Lower leg skin (tissue), 4 donors: ENCODE data around the gene ROR2. TPM values are rescaled to one million over a fixed set of nuclear protein-coding genes. Genes with fewer than 3 reads are reported as not detected.

ENCODE experiments used
- DNase-seq, 2 donors: peaks; one replicate each; pipeline ENCODE4 v3.0.0-alpha.2; 2019; ENCODE audit warnings: low spot score in 2 of 2
- H3K4me3 ChIP-seq: fragments of 200-600 bp; sonication (generic); 2 replicates; pipeline ENCODE4 v1.5.1; 2017; ENCODE audit warnings: mild to moderate bottlenecking, low read depth; ENCODE audit not compliant: poor library complexity, severe bottlenecking
- CTCF ChIP-seq, 3 donors: fragments of 450-650 bp; IDR thresholded peaks; one replicate each; pipeline ENCODE4 v1.5.1; 2016; ENCODE audit warnings: antibody characterized with exemption in 3 of 3, mild to moderate bottlenecking in 3 of 3, moderate library complexity in 2 of 3
- POLR2A ChIP-seq, 2 donors: fragments of 450-650 bp; IDR thresholded peaks; one replicate each; pipeline ENCODE4 v1.6.1; 2016 to 2017; ENCODE audit warnings: antibody characterized with exemption in 2 of 2, mild to moderate bottlenecking in 1 of 2, moderate library complexity in 1 of 2
- WGBS, 2 donors: methylation state at CpG; one replicate each; pipeline ENCODE4 v1.1.5; 2018; 5-methylcytosine and 5-hydroxymethylcytosine counted together
- intact Hi-C: fragments of 100-400 bp; cut with DNase I; formaldehyde crosslinking; loops from one replicate; pipeline ENCODE4 v1.15.0; 2023; ENCODE audit warnings: low total_unique reads
- total RNA-seq, 4 donors: library from RNA; depleted of rRNA; stranded (reverse); fragments of >200 nt; gene quantifications; one replicate each; pipeline ENCODE4 v1.1.0, GENCODE V29; 2016

The ROR2 gene
- total RNA-seq, 4 donors from 2014 or later = 2.3 to 8.7 (median 5.8) TPM

- WGBS, 2 donors = 75 to 81% methylated on average over 22 of the region's 22 CpGs
- no peak for DNase-seq
- intact Hi-C loops = no loop called here
- no peak for TF ChIP-seq POLR2A (IDR thresholded peaks at IDR 0.05)
- no peak for TF ChIP-seq CTCF (IDR thresholded peaks at IDR 0.05)
- no peak overlapping the region for H3K4me3 ChIP-seq
Measured at GRCh38 chr9:91885746-91886413, 64.1 kb downstream of the ROR2 start.

GRCh38 chr9:91884696-91885687 lies 65.0 kb downstream of the ROR2 start:
- 66 to 79% methylated on average over 12 of the region's 12 CpGs for WGBS, 2 donors
- intact Hi-C loops = no loop called here
- TF ChIP-seq POLR2A (IDR thresholded peaks at IDR 0.05) (no peak), CTCF (IDR thresholded peaks at IDR 0.05) (no peak)
- DNase-seq = peak in 1 of 2 donors; percentile 25
- H3K4me3 ChIP-seq = no peak overlapping the region

GRCh38 chr9:91884153-91884552 lies 65.9 kb downstream of the ROR2 start:
- no peak for TF ChIP-seq CTCF (IDR thresholded peaks at IDR 0.05)
- TF ChIP-seq POLR2A (IDR thresholded peaks at IDR 0.05) = no peak
- peak in 1 of 2 donors; percentile 74 for DNase-seq
- WGBS, 2 donors = 82 to 96% methylated on average over 1 of the region's 1 CpG
- intact Hi-C loops = no loop called here
- no peak overlapping the region for H3K4me3 ChIP-seq

GRCh38 chr9:91883503-91883902 lies 66.5 kb downstream of the ROR2 start:
- 97 to 100% methylated on average over 3 of the region's 3 CpGs for WGBS, 2 donors
- intact Hi-C loops = no loop called here

GRCh38 chr9:91882627-91883026 lies 67.4 kb downstream of the ROR2 start:
- 87 to 92% methylated on average over 4 of the region's 4 CpGs for WGBS, 2 donors
- H3K4me3 ChIP-seq = no peak overlapping the region
- DNase-seq = peak in 1 of 2 donors; percentile 32
- intact Hi-C loops = no loop called here
- TF ChIP-seq POLR2A (IDR thresholded peaks at IDR 0.05) (no peak), CTCF (IDR thresholded peaks at IDR 0.05) (no peak)

More at GRCh38 chr9:91883503-91883902, 66.5 kb downstream of the ROR2 start:
- TF ChIP-seq POLR2A (IDR thresholded peaks at IDR 0.05) = no peak
- no peak for TF ChIP-seq CTCF (IDR thresholded peaks at IDR 0.05)
- H3K4me3 ChIP-seq = no peak overlapping the region
- no peak for DNase-seq
